ENCODE data around the gene REEP6. TPM values are rescaled to one million over a fixed set of nuclear protein-coding genes. Genes with fewer than 3 reads are reported as not detected.
A peak's percentile ranks its signal among the peaks of the same experiment; 100 is the strongest.

Gene REEP6
- total and polyA plus RNA-seq, 3 donors from 2014 or later = 386 to 454 (median 429) TPM

DNA sequence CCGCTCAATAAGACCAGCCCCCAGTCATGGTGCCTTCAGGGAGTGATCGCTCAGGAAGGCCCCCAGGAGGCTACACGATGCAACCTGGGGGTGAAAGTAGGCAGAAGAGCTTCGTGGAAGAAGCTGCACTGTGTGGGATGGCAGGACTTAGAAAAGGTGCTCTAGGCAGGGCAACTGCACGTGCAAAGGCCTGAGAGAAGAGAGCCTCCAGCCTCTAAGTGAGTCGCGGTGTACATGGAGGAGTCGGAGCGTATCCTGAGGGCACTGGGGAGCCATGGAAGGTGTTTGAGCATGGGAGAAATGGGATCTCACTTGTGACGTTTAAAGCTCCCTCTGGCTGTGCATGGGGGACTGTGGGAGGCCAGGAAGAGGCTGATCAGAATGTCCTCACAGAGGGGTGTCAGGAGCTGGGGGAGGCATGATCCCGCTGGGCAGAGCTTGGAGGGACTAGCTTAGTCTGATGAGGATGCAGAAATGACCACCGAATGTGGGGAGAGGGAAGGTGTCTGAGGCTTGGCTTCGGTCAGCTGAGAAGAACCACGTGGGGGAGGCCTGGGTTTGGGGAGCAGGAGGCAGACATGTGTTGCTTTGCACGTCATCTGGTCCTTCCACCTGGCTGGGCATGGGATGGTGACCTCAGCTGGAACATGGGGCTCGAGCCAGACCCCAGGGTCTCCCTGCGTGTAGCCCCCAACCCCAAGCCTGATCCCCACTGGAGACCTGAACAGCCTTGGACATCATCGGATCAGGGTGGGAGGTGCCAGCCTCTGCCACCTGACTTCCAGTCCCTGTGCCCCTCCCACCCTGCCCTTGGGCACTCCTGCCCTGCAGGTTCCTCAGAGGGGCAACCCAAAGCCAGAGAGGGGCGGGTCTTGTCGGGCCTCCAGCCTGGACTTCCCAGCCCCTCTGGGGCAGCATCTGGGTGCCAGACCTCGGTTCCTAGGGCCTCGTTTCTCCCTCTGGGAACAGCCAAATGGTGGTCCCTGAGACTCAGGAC is 39.9 kb upstream of the REEP6 start:
- no peaks in the 10 kb centered on the region for H3K9me3 ChIP-seq
- no peaks in the 10 kb centered on the region for H3K36me3 ChIP-seq (ENCODE audit: low read depth, missing control alignments)
- H3K4me1 ChIP-seq = peaks cover 28% of the 10 kb centered on the region
- WGBS, 2 donors = 52 to 59% methylated on average over 15 to 22 of the region's 22 CpGs
- intact Hi-C loops (cut with DNase I; ENCODE audit: low total_unique reads) = no loop called here
- H3K4me3 ChIP-seq = no peak overlapping the region
- no peak overlapping the region for H3K27ac ChIP-seq
- TF ChIP-seq, protein P1, sequence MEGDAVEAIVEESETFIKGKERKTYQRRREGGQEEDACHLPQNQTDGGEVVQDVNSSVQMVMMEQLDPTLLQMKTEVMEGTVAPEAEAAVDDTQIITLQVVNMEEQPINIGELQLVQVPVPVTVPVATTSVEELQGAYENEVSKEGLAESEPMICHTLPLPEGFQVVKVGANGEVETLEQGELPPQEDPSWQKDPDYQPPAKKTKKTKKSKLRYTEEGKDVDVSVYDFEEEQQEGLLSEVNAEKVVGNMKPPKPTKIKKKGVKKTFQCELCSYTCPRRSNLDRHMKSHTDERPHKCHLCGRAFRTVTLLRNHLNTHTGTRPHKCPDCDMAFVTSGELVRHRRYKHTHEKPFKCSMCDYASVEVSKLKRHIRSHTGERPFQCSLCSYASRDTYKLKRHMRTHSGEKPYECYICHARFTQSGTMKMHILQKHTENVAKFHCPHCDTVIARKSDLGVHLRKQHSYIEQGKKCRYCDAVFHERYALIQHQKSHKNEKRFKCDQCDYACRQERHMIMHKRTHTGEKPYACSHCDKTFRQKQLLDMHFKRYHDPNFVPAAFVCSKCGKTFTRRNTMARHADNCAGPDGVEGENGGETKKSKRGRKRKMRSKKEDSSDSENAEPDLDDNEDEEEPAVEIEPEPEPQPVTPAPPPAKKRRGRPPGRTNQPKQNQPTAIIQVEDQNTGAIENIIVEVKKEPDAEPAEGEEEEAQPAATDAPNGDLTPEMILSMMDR (IDR thresholded peaks at IDR 0.05) = no peak
- no peak for TF ChIP-seq POLR2A (IDR thresholded peaks at IDR 0.05)
- H3K27me3 ChIP-seq = no peaks in the 10 kb centered on the region
- DNase-seq = no peak

DNA sequence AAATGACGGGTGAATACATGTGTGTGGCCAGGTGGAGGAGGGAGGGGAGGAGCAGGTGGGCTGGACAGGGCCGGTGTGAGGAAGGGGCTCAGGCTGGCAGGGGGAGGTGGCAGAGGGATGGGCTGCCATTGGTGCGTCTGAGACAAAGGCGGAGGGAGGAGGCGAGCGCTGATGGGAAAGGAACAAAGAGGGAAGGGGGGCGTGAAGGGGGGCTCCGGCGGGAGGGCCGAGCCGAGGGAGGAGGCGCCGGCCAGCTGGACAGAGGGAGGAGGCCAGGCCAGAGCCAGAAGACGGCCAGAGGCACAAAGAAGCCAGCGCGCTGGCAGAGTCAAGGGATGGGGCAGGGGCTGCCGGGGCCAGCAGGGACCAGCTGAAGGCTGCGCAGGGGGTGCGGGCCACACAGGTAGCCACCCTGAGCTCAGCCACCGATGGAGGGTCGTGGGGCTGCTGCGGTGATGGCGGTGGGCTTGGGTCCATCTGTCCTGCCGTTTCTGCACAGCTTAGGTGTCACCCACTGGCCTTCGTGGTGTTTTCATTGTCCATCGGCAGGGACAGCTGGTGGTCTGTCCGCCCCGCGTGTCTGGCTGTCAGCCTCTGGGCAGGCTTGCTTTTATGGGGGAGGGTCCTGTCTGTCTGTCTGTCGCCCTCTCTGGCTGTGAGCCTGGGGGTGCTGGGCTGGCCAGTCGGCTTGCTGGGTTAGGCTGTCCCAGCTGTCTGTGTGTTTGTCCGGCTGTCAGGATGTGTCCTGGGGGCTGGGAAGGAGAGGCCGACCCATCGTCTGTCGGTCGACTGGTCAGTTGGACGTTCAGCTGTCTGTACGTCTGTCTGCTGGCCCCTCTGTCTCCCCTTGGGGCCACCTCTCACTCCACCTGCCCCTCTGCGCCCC is 38.8 kb upstream of the REEP6 start:
- no peak overlapping the region for H3K4me3 ChIP-seq

DNA sequence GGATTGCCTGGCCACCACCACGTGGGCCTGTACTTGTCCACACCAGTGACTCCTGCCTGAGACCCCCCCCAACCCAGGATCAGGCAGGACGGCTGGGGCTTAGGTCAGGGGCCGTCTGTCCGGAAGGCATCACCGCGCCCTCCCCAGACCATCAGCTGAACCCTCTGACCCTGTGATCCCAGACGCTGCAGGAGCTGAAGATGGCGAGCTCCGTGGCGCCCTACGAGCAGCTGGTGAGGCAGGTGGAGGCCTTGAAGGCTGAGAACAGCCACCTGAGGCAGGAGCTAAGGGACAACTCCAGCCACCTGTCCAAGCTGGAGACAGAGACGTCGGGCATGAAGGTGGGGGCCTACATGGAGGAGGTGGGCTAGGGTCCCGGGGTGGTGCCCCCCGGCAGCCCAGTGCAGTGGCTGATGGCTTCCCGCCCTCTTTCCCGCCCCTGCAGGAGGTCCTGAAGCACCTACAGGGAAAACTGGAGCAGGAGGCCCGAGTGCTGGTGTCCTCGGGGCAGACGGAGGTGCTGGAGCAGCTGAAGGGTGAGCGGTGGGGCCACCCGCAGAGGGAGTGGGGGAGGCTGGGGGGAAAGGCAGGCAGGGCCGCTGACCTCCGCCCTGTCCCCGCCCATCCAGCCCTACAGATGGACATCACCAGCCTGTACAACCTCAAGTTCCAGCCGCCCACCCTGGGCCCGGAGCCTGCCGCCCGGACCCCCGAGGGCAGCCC is 38.0 kb upstream of the REEP6 start:
- no peak overlapping the region for H3K27ac ChIP-seq
- no peak for DNase-seq
- intact Hi-C loops (cut with DNase I; ENCODE audit: low total_unique reads) = no loop called here
- H3K9me3 ChIP-seq = no peaks in the 10 kb centered on the region
- TF ChIP-seq, protein P1 (IDR thresholded peaks at IDR 0.05) = no peak
- no peak for TF ChIP-seq POLR2A (IDR thresholded peaks at IDR 0.05)
- peaks cover 22% of the 10 kb centered on the region for H3K4me1 ChIP-seq
- WGBS, 2 donors = 64 to 71% methylated on average over 7 to 26 of the region's 30 CpGs
- no peaks in the 10 kb centered on the region for H3K36me3 ChIP-seq (ENCODE audit: low read depth, missing control alignments)
- H3K27me3 ChIP-seq = no peaks in the 10 kb centered on the region
- H3K4me3 ChIP-seq = no peak overlapping the region

More for the DNA sequence above, 38.8 kb upstream of the REEP6 start:
- H3K36me3 ChIP-seq (ENCODE audit: low read depth, missing control alignments) = no peaks in the 10 kb centered on the region
- H3K4me1 ChIP-seq = peaks cover 24% of the 10 kb centered on the region
- no peaks in the 10 kb centered on the region for H3K27me3 ChIP-seq
- WGBS, 2 donors = 37 to 43% methylated on average over 20 to 39 of the region's 39 CpGs
- DNase-seq = no peak
- H3K27ac ChIP-seq = no peak overlapping the region
- no peaks in the 10 kb centered on the region for H3K9me3 ChIP-seq
- intact Hi-C loops (cut with DNase I; ENCODE audit: low total_unique reads) = no loop called here
- TF ChIP-seq, protein P1 (IDR thresholded peaks at IDR 0.05) = no peak

DNA sequence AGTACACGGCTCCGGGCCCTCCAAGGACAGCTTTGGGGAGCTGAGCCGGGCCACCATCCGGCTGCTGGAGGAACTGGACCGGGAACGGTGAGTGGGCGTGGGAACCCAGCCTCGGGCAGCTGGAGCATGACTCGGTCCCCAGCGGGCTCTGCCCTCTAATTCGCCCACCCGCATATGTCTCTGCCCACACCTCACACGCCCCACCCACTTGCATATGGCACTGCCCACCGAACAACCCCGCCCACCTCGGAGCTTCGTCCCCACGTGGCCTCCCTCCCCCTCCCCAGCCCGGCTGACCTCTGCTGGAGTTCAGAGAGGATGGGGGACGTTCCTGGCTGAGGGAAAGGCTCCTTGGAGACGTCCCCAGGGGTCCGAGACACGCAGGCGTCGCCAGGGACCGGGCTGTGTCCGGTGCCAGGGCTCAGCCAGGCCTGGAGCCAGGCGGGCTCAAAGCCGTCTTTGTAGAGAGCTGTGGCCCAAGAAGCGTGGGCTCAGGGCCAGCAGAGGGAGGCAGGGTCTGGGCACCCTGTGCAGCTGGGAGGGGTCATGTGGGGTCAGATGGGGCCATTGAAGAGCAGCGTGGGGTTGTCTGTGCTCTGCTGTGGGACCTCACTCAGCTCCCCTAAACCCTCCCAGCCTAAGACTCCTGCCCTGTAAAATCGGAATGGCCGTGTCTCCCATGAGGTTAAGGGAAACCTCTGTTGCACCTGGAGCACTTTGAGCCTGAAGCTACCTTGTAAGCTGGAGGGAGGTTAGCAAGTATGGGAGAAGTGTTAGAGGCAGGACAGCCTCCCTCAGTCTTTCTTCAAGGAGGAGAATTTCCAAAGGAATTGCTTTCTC is 37.2 kb upstream of the REEP6 start:
- no peaks in the 10 kb centered on the region for H3K27me3 ChIP-seq

More for the DNA sequence above, 37.2 kb upstream of the REEP6 start:
- Histone ChIP-seq H3K27ac (no peak overlapping the region), H3K4me3 (no peak overlapping the region), H3K36me3 (ENCODE audit: low read depth, missing control alignments) (no peaks in the 10 kb centered on the region), H3K9me3 (no peaks in the 10 kb centered on the region), H3K4me1 (peaks cover 22% of the 10 kb centered on the region)
- intact Hi-C loops (cut with DNase I; ENCODE audit: low total_unique reads) = no loop called here
- no peak for TF ChIP-seq POLR2A (IDR thresholded peaks at IDR 0.05)
- TF ChIP-seq, protein P1 (IDR thresholded peaks at IDR 0.05) = no peak
- DNase-seq = peak; percentile 84
- WGBS, 2 donors = 36 to 46% methylated on average over 20 to 32 of the region's 33 CpGs

Data from testis (tissue), 3 donors.